GM19324 (cell line): Measurements from ENCODE around the gene GMDS.
A peak's percentile ranks its signal among the peaks of the same experiment; 100 is the strongest.

Source experiments
- ATAC-seq: cut with Tn5 transposase; IDR thresholded peaks from one replicate; pipeline ENCODE4 v1.9.1; 2021; ENCODE audit warnings: mild to moderate bottlenecking, moderate library complexity; ENCODE audit not compliant: unreplicated experiment, low FRiP score

Gene GMDS

GRCh38 chr6:1796706-1797529 is 448.5 kb downstream of the GMDS start:
- ATAC-seq = peak; percentile 65

- no peak for ATAC-seq
These were observed 449.5 kb downstream of the GMDS start for GRCh38 chr6:1795910-1796309.

GRCh38 chr6:1792989-1793388 is 452.4 kb downstream of the GMDS start:
- no peak for ATAC-seq

GRCh38 chr6:1790684-1791083 is 454.7 kb downstream of the GMDS start:
- ATAC-seq = no peak

- ATAC-seq = no peak
These were observed 456.3 kb downstream of the GMDS start for GRCh38 chr6:1789092-1789491.

- no peak for ATAC-seq
These were observed 457.5 kb downstream of the GMDS start for GRCh38 chr6:1787894-1788293.

DNA sequence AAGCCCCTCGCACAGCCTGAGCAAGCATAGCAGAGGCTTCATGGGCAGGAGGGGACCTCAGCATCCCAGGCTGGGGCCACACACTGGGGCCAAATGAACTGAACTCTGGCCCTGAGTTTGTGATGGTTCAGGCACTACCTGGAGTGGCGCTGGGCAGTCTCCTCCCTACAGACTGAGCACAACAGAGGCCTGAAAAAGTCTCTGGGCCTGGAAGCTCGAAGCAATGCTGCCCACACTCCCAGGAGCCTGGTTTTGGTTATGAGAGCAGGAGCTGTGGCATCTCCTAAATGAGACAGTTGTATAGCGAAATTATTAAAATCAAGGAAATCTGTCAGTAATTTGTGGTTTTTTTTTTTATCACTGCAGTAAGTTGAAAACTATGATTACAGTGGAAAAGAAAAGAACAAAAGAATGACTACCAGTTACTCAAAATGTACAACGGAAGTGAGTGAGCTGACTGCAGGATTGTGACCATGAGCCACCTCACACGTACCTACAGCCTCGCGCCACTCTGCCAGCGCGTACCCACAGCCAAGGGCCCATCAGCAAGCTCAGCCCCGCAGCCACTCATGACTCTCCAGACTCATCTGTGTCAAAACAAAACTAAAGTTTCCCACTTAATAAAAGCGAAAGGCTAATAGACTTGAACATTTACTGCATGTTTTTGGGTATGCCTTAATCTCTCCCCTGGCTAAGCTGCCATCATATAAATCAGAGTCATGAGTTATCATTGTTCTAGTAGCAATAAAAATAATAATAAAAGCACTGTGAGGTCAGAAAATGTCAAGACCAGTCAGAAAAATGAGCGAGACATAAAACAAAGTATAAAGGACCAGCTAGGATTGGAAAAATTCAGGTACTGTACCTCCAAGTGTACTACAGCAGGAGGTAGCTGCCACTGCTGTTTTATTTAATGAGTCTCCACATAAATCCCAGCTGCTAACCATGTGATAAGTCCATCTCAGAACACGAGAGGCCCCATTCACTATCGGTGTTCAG is 458.7 kb downstream of the GMDS start:
- no peak for ATAC-seq

DNA sequence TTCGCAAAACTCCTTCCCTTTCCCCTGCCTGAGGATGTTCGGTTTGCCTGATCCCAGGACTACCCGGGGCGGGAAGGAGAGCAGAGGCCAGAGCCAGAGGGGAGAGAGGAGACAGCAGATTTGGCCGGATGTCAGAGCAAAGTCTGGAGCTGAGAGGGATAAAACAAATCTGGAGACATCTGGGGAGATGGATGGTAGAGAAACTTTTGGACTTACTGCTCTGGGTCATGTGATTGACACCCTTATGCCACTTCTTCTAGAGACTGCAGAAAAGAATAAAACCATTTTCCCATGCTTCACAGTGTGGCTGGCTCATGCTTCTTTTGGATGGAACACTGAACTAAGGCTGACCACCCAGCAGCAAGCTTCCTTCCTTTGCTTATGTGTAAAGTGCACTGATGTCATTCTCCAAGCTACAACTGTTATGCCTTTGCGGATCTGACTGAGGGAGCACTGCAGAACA is 461.0 kb downstream of the GMDS start:
- ATAC-seq = no peak

DNA sequence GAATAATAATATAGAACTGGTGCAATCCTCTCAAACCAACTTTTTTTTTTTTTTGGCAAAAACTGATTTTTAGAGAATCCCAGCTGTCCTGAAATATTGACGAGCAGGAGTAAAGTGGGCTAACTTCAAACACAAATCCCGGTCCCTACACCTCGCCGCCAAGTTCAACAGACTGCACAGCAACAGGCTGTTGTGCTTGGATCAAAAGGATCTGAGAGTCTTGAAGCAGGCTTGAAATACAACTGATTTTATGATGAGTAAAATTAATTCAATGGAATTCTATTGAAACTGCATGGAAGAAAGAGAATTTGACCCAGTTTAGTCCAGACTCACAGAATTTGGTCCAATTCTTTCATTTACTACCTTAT is 463.6 kb downstream of the GMDS start:
- ATAC-seq = no peak

DNA sequence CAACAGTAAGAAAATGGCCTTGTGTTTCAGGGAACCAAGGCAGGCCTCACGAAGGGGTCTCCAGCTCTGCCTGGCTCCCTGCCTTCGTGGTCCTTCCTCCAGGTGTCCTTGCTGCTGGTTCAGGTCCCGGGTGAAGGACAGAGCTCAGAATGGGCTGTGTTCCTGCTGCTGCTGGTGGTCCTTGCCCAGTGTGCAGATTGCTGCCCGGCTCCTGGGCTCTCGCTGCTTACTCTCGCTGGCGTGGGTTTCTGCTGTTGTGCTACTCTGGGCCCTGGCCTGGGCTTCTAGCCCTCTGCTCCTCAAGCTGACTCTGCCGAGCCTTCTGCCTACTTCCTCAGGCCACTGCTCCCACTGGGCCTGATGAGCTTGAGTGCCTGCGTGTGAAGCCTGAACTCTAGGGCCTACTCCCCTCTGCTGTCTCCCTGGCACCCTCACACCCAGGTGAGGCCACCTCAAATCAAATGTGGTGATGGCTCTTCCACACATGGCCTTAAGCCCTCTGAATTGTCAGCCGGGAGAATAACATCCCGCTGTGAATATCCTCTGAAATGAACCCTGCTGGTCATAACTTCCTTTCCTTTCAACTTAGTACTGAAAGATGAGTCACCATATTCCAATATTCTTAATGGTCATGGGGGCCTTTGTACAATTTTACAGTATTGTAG is 464.1 kb downstream of the GMDS start:
- no peak for ATAC-seq

DNA sequence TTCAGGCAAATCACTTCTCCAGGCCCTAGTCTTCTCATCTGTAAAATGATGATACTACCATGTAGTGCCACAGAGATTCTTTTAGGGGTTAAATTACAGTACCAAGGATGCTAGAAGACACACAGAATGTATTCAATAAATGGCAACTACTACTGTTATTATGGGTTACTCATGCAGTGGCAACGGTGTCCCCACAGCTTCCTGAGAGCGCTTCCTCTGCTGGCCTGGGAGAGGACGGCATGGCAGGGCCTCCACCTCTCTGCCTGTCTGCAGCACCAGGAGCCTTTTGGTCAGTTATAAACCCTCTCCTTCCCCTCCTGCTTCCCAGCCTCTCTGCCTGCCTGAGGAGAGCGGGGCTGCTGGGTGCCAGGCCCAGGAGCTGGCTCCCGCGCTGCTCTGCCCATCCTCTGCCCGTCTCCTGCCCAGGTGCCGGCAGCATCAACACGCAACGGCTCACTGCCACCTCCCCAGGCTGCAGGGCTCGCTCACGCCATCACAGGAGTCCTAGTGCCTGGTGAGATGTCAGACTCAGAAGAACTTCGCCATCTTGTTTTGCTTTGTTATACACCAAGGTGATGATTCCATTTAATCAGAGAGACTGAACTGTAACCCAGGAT is 465.0 kb downstream of the GMDS start:
- ATAC-seq = no peak

DNA sequence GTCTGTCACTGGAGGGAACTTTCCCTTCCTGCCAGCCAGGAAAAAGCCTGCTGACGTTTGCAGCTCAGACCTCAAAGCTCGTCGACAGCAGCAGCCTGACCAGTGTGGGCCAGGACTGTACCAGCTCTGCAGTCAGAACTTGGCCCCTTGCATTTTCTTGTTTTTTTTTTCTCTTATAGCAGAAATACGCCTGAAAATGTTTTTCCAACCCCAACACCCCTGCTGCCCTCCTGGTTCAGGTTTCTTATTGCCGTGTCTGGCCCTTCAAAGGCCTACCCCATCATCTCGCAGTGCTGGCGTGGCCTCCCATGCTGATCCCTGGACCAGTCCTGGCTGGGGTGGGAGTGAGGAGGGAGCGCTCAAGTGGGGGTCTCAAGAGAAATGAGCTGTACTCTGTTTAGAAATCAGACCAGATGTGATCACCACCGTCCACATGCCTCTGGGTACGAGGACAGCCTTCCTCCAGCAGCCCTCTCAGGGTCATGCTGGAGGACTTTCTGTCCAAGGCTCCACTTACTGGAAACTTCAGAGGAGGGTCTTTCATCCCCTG is 466.6 kb downstream of the GMDS start:
- no peak for ATAC-seq

DNA sequence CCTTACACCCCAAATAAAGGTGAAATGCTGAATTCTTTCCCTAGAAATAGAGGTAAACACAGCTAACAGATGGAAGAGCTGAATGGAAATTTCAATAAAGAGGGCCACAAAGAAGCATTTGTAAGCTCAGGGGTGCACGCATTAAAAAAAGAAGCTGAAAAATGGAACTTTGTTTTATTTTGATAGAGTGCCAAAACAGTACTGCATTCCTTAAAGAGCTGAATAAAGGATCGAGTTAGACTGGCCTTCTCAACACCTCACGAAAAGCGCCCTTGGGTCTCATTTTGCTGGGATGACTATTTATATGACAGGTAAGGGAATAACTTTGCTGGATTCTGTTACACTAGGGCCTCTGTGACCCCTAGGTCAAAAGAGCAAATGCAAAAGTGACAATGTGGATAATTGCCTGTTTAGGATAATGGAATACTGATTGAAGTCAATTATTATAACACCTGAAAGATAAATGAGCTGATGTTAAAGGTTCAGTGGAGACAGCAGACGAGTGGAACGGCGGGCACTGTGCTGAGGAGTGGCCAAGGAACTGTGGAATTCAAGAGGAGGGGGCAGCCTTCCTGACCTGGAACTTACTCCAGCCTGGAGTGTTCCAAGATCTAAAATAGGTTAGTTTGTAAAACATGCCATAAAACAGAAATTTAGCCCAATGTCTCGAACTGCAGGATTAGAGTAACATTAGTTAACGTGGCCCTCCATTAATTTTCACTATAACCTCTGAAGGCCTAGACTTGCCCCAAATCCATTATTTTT is 467.3 kb downstream of the GMDS start:
- ATAC-seq = no peak

GRCh38 chr6:1775441-1775840 is 470.0 kb downstream of the GMDS start:
- no peak for ATAC-seq

- ATAC-seq = no peak
These were observed 471.0 kb downstream of the GMDS start for GRCh38 chr6:1774226-1774915.

- no peak for ATAC-seq
These were observed 471.7 kb downstream of the GMDS start for GRCh38 chr6:1773700-1774099.

DNA sequence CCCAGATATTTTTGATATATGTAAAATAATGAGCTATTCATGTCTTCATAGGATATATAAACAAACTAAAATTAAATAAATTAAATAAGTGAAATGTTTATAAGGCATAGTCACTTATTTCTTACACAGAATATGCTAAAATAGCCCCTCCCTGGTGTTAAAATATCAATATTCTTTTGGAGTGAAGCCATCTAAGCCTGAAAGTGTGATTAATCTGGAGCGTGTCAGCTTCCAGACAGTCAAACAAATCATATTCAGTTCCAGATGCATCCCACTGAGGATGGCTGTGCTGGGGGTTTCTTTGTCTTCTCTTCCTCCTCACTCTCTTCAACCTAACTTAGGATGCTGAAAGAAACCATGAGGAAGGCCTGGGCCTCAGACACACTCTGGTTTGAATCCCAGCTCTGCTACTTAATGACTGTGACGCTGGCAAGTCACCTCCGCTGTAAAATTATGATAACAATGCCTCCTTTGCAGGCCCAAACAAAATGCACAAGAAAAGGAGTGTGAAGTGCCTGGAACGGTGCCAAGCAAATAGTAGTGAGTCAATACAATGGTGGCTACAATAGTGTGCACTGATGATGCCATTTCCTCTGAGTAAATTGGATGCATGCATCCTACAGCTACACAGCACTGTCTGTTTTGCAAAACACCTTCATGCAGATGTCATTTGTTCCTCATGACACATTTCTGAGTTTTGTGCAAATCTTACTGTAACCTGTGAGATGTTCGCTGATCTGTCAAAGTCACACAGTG is 474.3 kb downstream of the GMDS start:
- no peak for ATAC-seq

GRCh38 chr6:1770435-1770843 is 475.0 kb downstream of the GMDS start:
- ATAC-seq = no peak
